Measurements from ENCODE around the gene FAM120B. TPM values are rescaled to one million over a fixed set of nuclear protein-coding genes. Genes with fewer than 3 reads are reported as not detected.
A peak's percentile ranks its signal among the peaks of the same experiment; 100 is the strongest.

FAM120B gene
- total and polyA plus RNA-seq, 3 donors from 2014 or later: 33.8 to 62.2 (median 40.6) TPM

- no peaks in the 10 kb centered on the region for H3K27me3 ChIP-seq
- TF ChIP-seq POLR2A (IDR thresholded peaks at IDR 0.05) (no peak), CTCF (IDR thresholded peaks at IDR 0.05) (no peak)
- H3K36me3 ChIP-seq (ENCODE audit: low read depth, missing control alignments): no peaks in the 10 kb centered on the region
- intact Hi-C loops (cut with DNase I; ENCODE audit: low total_unique reads): loop anchor here (10.0 kb wide), 1 partner anchor 456 kb away; no protein-coding TSS in a partner anchor
- H3K4me3 ChIP-seq: peak within 1 kb of the TSS; percentile 61 to 71
- peak within 1 kb of the TSS in 1 of 2 donors; percentile 30 for H3K27ac ChIP-seq
- H3K4me1 ChIP-seq: peaks cover 51% of the 10 kb centered on the region
- 0% methylated on average over 38 to 83 of the region's 83 CpGs for WGBS, 2 donors
- peak; percentile 40 for DNase-seq
- H3K9me3 ChIP-seq: no peaks in the 10 kb centered on the region
Measured at GRCh38 chr6:170290296-170291128, 16.0 kb upstream of the FAM120B start, which contains the start of gene DLL1. DLL1 (minus strand) TSS chr6:170291078; CDS start chr6:170290139, 939 bp downstream.

GRCh38 chr6:170291271-170292110, 15.1 kb upstream of the FAM120B start:
- TF ChIP-seq CTCF (IDR thresholded peaks at IDR 0.05): no peak
- no peak for TF ChIP-seq POLR2A (IDR thresholded peaks at IDR 0.05)
- peak overlapping the region; percentile 61 to 71 for H3K4me3 ChIP-seq
- peaks cover 50% of the 10 kb centered on the region for H3K4me1 ChIP-seq
- no peaks in the 10 kb centered on the region for H3K36me3 ChIP-seq (ENCODE audit: low read depth, missing control alignments)
- H3K27me3 ChIP-seq: no peaks in the 10 kb centered on the region
- peak; percentile 64 for DNase-seq
- 1 to 4% methylated on average over 9 to 79 of the region's 87 CpGs for WGBS, 2 donors
- intact Hi-C loops (cut with DNase I; ENCODE audit: low total_unique reads): loop anchor here (10.0 kb wide), 1 partner anchor 457 kb away; no protein-coding TSS in a partner anchor
- no peaks in the 10 kb centered on the region for H3K9me3 ChIP-seq
- H3K27ac ChIP-seq: peak overlapping the region in 1 of 2 donors; percentile 19

- H3K36me3 ChIP-seq (ENCODE audit: low read depth, missing control alignments): no peaks in the 10 kb centered on the region
- peak overlapping the region in 1 of 2 donors; percentile 19 for H3K27ac ChIP-seq
- 10 to 17% methylated on average over 11 of the region's 11 CpGs for WGBS, 2 donors
- H3K4me1 ChIP-seq: peaks cover 45% of the 10 kb centered on the region
- no peaks in the 10 kb centered on the region for H3K9me3 ChIP-seq
- peak overlapping the region; percentile 61 to 71 for H3K4me3 ChIP-seq
- DNase-seq: no peak
- H3K27me3 ChIP-seq: no peaks in the 10 kb centered on the region
- TF ChIP-seq CTCF (IDR thresholded peaks at IDR 0.05) (no peak), POLR2A (IDR thresholded peaks at IDR 0.05) (no peak)
- intact Hi-C loops (cut with DNase I; ENCODE audit: low total_unique reads): loop anchor here (10.0 kb wide), 1 partner anchor 457 kb away; no protein-coding TSS in a partner anchor
Measured at GRCh38 chr6:170292111-170292406, 14.5 kb upstream of the FAM120B start.

- Histone ChIP-seq H3K9me3 (no peaks in the 10 kb centered on the region), H3K4me3 (no peak overlapping the region), H3K4me1 (peaks cover 40% of the 10 kb centered on the region), H3K36me3 (ENCODE audit: low read depth, missing control alignments) (no peaks in the 10 kb centered on the region), H3K27me3 (no peaks in the 10 kb centered on the region), H3K27ac (peak overlapping the region in 1 of 2 donors; percentile 19)
- 13% methylated on average over 11 to 13 of the region's 13 CpGs for WGBS, 2 donors
- peak in 1 of 3 experiments; percentile 22 for TF ChIP-seq CTCF (IDR thresholded peaks at IDR 0.05)
- TF ChIP-seq POLR2A (IDR thresholded peaks at IDR 0.05): no peak
- no peak for DNase-seq
- intact Hi-C loops (cut with DNase I; ENCODE audit: low total_unique reads): loop anchor here (10.0 kb wide), 1 partner anchor 458 kb away; no protein-coding TSS in a partner anchor
Measured at GRCh38 chr6:170292407-170293158, 14.0 kb upstream of the FAM120B start.
